Cardiac muscle cell (in vitro differentiated cells and primary cell): ENCODE results near the gene TMEM167B. TPM values are rescaled to one million over a fixed set of nuclear protein-coding genes. Genes with fewer than 3 reads are reported as not detected.

ENCODE experiments used
- DNase-seq, 2 donors: peaks; one replicate each; pipeline versions ENCODE4 v3.0.0 to v3.0.0-alpha.2; 2010 to 2017; ENCODE audit warnings: low read depth in 1 of 2, low spot score in 1 of 2
- H3K27ac ChIP-seq: fragments of 200-600 bp; sonication (generic); 2 replicates; pipeline ENCODE4 v1.5.1; 2016
- H3K27me3 ChIP-seq: fragments of 200-600 bp; sonication (generic); 2 replicates; pipeline ENCODE4 v1.6.0; 2016; ENCODE audit warnings: control low read depth
- H3K36me3 ChIP-seq: fragments of 200-600 bp; sonication (generic); 2 replicates; pipeline ENCODE4 v1.5.1; 2016; ENCODE audit warnings: control low read depth
- H3K4me1 ChIP-seq: fragments of 200-600 bp; sonication (generic); 2 replicates; pipeline ENCODE4 v1.8.1; 2017; ENCODE audit warnings: low read depth, mild to moderate bottlenecking, mixed run types
- H3K4me3 ChIP-seq: fragments of 200-600 bp; sonication (generic); 2 replicates; pipeline ENCODE4 v1.5.1; 2016; ENCODE audit warnings: mild to moderate bottlenecking
- H3K9me3 ChIP-seq: fragments of 200-600 bp; sonication (generic); 2 replicates; pipeline ENCODE4 v1.5.1; 2017; ENCODE audit warnings: low read depth, mild to moderate bottlenecking, control low read depth
- CTCF ChIP-seq: IDR thresholded peaks from 2 replicates; pipeline ENCODE4 v1.5.1; 2012; ENCODE audit warnings: low read depth, mild to moderate bottlenecking, low read length
- polyA plus RNA-seq: library from polyadenylated mRNA; unstranded; fragments of >200 nt; fragmentation: Nextera tagmentation; extraction: Ambion mirVana; gene quantifications from 2 replicates; pipeline ENCODE4 v1.2.1, GENCODE V29; 2016
- total RNA-seq: library from RNA; depleted of rRNA; stranded (reverse); fragments of >200 nt; gene quantifications from 2 replicates; pipeline ENCODE4 v1.2.3, GENCODE V29; 2016

The TMEM167B gene
- total and polyA plus RNA-seq, 2 experiments from 2014 or later = 18.7 to 19.3 TPM

GRCh38 chr1:109116286-109116685 is 25.7 kb downstream of the TMEM167B start:
- no peak overlapping the region for H3K4me3 ChIP-seq
- DNase-seq = no peak
- no peak overlapping the region for H3K27ac ChIP-seq
- peaks cover 64% of the 10 kb centered on the region for H3K27me3 ChIP-seq
- H3K4me1 ChIP-seq = no peaks in the 10 kb centered on the region
- TF ChIP-seq CTCF = no peak
- no peaks in the 10 kb centered on the region for H3K36me3 ChIP-seq
- no peaks in the 10 kb centered on the region for H3K9me3 ChIP-seq

- no peak for DNase-seq
- H3K36me3 ChIP-seq = no peaks in the 10 kb centered on the region
- H3K27ac ChIP-seq = no peak overlapping the region
- TF ChIP-seq CTCF = no peak
- H3K4me3 ChIP-seq = no peak overlapping the region
- H3K27me3 ChIP-seq = peaks cover 47% of the 10 kb centered on the region
- no peaks in the 10 kb centered on the region for H3K9me3 ChIP-seq
- H3K4me1 ChIP-seq = no peaks in the 10 kb centered on the region
Observed at GRCh38 chr1:109118089-109118488, 27.5 kb downstream of the TMEM167B start.

- no peak overlapping the region for H3K27ac ChIP-seq
- TF ChIP-seq CTCF = no peak
- no peaks in the 10 kb centered on the region for H3K4me1 ChIP-seq
- H3K9me3 ChIP-seq = no peaks in the 10 kb centered on the region
- H3K27me3 ChIP-seq = peaks cover 29% of the 10 kb centered on the region
- no peak for DNase-seq
- H3K4me3 ChIP-seq = no peak overlapping the region
- no peaks in the 10 kb centered on the region for H3K36me3 ChIP-seq
Observed at GRCh38 chr1:109120356-109120755, 29.8 kb downstream of the TMEM167B start.

- Histone ChIP-seq H3K4me1 (no peaks in the 10 kb centered on the region), H3K27ac (no peak overlapping the region), H3K36me3 (no peaks in the 10 kb centered on the region), H3K27me3 (no peaks in the 10 kb centered on the region), H3K4me3 (no peak overlapping the region), H3K9me3 (no peaks in the 10 kb centered on the region)
- no peak for DNase-seq
- TF ChIP-seq CTCF = no peak
Observed at GRCh38 chr1:109131059-109131458, 40.5 kb downstream of the TMEM167B start.

- Histone ChIP-seq H3K9me3 (no peaks in the 10 kb centered on the region), H3K4me1 (no peaks in the 10 kb centered on the region), H3K4me3 (no peak overlapping the region), H3K27me3 (no peaks in the 10 kb centered on the region), H3K36me3 (no peaks in the 10 kb centered on the region), H3K27ac (no peak overlapping the region)
- TF ChIP-seq CTCF = no peak
- no peak for DNase-seq
Observed at GRCh38 chr1:109131800-109132199, 41.2 kb downstream of the TMEM167B start.
